Measurements from ENCODE around the gene SVEP1.

Gene SVEP1

DNA sequence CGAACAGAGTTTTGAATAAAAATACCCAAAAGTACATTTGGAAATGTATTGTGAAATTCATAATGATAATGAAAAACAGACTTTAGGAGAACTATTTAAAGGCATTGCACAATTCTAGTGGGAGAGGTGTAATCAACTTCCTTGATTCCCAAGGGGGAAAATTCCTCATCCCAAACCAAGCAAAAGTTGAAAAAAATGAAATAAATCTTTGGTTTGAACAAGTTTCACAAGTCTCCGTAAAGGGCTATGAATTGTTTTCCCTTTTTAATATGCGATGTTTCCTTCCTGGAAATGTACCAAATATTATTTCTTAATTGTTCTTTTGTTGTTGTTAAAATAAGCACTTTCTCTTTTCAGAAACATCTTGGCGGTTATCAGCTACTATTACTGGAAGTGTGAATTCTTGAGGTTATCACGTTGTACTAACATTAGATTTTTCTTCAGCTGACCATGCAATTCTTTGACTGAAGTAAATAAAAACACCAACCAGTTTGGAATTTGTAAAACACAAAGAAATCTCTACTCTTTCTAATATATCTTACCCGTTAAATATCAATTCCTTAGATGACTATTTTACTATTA lies 59.3 kb downstream of the SVEP1 start:
- no peak for DNase-seq

DNA sequence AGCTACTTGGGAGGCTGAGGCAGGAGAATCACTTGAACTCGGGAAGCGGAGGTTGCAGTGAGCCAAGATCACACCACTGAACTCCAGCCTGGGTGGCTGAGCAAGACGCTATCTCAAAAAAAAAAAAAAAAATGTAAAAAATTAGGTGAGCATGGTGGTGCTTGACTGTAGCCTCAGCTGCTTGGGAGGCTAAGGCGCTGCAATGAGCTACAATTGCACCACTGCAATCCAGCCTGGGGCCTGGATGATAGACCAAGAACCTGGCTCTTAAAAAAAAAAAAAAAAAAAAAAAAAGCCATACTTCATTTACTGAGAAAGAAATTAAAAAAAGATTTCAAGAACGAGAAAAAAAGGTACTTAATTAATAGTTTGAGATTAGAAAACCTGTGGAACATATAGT lies 62.1 kb downstream of the SVEP1 start:
- no peak for DNase-seq

DNA sequence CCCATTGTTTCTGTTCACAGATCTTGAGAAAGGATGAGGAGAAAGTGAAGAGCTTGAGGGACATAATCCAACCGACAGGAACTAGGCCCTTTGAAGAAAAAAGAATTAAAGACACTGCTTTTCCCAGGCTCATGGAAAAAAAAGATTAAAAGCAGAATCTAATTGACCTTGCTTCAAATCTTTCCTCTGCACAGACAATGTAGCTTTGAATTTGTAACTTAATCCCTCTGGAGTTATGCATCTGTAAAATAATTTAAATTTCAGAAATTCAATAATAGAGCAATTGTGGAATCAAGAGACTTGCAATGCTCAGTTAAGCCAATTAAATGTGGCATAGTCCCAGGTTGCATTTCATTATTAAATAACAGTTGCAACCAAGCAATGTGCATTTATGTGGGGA lies 64.6 kb downstream of the SVEP1 start:
- no peak for DNase-seq

DNA sequence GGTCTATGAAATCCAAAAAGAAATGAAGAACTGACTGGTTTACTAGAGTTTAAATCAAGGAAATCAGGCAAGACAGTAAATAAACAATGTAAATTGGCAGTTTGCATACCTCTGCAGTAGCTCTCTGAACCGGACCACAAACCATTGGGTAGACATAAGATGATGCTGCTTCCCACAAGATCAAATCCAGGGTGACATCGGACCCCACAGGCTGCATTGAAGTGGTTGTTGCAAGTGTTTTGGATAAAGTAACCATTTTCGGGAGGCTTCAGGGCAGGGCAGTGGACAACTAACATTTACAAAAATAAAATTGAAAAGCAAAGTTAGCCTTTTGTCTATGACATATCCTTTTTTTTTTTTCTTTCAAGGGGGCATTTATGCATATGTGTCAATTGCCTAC lies 66.7 kb downstream of the SVEP1 start:
- DNase-seq: no peak

DNA sequence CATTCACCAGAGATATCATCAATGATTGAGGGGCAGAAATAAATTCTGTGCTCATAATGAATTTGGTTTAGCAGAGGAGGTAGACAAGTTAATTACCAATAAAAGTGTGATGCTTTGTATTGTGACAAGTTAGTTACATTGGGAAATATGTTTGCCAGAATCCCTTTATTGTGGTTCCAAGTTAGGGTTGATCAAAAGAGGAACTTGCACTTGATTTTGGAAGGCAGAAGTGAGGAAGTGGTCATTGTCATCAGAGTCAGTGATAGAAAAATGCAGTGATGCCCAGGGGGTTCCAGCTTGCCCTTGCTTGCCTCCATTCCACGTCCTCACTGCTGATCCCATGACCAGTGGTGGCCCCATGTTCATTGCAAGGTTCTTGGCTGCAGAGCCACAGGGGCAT lies 69.7 kb downstream of the SVEP1 start:
- no peak for DNase-seq

DNA sequence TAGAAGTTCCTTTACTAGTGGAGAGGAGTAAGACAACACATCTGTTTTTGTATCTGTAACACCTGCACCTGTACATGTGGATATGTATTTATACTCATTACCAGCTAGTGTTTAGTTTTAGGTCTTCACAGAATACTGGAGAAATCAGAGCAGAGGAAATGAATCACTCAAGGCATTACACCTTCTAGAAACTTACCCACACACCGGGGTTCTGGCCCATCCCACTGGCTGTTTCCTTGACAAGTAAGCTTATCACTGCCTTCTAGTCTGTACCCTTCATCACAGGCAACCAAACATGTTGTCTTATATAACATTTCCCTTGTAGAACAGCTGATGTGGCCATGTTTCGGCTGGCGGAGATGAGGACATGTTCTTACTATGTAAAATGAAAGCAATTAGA lies 76.7 kb downstream of the SVEP1 start:
- no peak for DNase-seq

DNA sequence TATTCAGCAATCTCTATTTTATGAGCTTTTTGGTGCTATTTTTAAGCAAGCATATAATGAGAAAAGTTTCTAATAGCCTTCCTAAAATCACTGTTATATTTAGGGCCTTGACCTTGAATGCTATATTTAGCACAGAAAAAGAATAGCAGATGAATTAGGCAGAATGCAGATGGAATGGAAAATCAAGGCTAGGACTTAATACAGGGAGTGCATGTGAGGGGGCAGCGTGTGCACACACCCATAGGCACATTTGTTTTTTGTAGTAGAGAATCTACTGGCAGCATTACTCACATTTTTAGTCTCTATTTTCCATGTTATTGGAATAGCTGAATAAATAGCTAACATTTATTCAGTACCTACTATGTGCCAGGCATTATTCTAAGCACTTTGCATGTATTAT lies 79.9 kb downstream of the SVEP1 start:
- no peak for DNase-seq

DNA sequence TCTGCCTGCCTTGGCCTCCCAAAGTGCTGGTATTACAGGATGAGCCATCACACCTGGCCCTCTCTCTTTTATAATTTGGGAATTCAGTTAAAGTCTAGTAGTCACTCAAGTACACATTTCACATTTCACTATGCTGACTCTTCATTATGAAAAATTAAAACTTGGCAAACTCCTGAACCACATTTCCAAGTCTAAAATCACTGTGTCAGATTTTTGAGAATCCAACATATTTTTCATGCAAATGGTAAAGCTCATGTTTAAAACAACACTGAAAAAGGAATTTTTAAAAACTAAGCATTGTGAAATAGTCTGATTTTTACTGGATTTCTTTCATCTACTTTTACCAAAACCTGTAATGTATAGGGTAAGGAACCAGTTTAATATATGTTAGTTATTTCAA lies 92.3 kb downstream of the SVEP1 start:
- DNase-seq: no peak

DNA sequence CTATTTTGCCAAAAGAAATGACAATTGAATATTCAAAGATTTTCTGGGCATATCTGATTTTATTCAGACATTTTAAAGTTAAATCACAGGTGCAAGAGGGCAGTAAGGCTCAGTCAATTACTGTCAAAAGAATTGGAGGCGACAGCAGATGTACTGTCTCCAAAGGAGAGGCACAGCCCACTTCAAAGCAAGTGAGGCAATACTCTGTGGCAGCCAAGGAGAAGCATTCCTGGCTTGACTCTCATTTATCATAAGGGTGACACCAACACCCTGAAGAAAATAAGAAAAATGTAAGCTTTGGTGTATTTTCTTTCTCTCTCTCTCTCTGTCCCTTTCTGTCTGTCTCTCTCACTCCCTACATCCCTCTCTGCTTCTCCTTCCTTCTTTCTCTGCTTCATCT lies 93.3 kb downstream of the SVEP1 start:
- no peak for DNase-seq

DNA sequence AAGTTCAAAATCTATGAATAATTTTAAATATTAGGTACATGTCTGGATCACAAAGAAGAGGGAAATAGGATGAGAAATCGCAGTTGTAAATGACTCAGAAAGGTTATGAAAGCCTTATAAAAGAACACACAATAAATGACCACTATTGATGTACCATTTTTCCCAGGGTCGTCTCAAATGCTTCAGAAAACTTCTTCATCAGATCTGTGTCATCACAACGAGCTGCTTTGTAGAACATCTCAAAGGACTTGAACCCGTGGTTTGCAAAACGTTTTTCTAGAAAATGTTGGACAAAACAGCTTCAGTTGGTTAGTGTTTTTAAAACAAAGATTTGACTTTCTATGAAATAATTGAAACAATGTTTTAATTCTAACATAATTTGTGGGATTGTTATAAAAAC lies 100.1 kb downstream of the SVEP1 start:
- DNase-seq: no peak

DNA sequence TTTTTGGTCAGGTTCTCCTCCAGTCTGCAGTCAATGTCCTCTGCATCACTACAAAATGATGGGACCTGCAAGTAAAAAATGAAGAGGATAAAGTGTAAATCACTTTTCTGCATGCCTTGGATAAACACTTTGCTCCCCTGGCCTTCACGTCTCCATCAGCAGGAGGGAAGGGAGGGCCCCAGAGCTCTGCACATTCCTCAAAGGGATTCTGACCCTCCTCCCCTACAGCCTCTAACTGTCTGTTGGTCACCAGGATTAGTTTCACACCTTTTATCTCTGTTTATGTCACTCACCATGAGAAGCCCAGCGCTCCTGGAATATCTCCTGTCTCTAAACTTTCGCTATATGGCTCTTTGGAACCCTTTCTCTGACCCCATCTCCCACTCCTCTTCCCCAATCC lies 103.3 kb downstream of the SVEP1 start:
- DNase-seq: no peak

DNA sequence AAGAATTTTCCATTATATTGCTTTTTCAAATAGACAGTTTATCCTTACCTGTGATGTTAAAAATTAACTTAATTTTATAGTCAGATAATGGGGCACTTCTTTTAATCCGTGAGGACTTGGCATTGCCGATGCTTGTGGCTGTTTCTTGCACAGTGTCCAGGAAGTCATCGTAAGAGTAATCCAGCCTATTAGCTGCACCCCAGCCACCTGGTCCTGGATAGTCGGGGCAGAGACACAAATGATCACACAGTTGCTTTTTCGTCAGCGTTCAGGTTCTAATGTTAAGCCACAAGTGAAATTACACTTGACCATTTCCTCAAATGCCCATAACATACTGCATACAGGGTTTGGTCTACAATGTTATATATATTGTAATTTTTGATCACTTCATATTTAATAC lies 107.4 kb downstream of the SVEP1 start:
- no peak for DNase-seq

DNA sequence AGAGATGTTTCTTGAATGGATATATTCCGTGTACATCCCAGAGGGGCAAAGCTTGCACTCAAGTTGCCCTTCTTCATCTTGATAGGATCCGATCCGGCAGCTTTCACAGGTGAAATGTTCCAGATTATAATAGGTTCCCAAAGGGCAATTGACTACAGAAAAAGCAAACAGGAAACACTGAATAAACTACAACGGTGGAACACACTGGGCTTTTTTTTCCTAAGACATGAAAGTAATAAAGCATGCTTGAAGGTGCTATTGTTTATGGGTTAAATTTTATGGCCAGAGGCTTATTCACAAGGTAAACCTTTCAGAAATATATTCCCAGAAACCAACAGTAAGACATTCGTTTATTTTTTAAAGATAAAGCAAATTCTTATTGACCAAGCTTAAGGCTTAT lies 110.6 kb downstream of the SVEP1 start:
- no peak for DNase-seq

DNA sequence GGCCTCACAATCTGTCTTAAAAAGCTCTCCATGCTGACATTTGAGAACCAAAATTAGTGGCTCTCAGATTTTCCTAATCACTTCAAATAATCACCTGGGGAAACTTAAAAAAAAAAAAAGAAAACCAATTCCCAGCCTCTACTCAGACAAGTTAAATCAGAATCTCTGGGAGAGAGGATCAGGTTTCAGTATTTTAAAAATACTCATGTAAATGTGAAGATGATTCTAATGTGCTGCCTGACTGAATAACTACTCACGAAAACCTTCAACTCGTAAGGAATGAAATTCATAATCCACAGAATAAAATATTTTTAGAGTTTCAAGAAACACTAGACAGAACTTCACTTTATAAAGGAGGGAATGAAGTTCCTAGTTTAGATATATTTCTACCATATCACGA lies 114.4 kb downstream of the SVEP1 start:
- DNase-seq: no peak

DNA sequence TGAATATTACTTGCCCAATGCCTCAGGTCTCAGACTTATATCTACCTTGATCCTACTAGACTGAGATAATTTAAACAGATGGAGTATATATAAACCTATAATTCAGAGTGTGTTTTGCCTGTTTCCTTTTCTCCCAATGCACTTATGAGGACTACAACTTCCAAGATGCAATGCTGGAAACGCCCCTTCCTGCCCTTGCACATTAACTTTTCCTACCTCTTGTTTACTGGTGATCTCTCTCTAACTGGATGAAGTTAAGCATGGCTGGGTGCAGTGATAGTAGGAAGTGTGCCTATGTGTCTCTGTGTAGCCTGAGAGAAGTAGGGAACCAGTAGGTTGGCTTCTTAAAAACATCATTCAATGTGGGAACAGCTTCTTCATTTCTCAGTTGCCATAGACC lies 115.2 kb downstream of the SVEP1 start:
- DNase-seq: no peak

DNA sequence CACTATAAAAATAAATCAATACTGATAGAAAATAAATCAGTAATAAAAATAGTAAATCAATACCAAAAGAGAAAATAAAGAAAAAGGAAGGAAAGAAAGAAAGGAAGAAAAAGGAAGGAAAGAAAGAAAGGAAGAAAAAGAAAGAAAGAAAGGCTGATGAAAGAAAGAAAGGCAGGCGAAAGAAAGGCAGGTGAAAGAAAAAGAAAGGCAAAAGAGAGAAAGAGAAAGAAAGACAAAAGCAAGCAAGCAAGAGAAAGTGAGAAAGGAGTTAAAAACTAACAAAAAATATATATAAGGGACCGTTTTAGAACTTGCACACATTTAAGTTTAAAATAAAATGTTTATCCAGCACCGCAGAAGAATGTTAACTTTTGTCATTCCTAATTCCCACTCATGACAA lies 116.0 kb downstream of the SVEP1 start:
- DNase-seq: no peak

DNA sequence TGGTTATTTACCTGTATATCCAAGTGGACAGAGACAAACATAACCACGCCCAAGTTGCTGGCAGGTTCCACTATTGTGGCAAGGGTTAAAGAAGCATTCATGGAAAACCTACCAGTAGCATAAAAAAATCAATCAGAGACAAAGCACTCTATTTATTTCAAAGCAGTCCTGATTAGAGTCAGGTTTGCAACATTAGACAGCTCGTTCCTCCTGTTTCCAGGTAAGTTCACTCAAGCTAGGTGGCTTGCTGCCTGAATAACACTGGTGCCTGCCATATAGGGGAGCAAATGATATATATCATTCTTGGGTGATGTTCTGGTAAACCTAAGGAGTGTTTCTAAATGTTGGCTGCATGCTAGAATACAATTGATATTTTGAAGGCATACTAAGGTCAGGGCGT lies 122.3 kb downstream of the SVEP1 start:
- DNase-seq: no peak

DNA sequence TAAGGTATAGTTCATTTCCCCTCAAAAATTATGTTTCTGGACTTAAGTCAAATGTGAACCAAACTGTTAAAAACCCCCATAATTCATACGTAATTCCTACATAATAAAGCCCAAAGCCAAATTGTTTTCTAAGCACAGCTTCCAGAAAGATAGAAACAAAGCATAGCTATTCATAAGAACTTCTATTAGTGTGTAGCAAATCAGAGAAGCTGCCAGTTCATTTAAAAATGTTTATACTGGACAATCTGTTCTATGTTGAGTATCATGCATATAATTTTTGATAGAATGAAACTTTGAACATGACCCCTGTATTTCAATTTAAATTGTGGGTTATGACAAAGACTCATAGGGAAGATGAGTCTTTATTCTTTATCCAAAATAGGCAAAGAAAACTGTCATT lies 122.9 kb downstream of the SVEP1 start:
- no peak for DNase-seq

DNA sequence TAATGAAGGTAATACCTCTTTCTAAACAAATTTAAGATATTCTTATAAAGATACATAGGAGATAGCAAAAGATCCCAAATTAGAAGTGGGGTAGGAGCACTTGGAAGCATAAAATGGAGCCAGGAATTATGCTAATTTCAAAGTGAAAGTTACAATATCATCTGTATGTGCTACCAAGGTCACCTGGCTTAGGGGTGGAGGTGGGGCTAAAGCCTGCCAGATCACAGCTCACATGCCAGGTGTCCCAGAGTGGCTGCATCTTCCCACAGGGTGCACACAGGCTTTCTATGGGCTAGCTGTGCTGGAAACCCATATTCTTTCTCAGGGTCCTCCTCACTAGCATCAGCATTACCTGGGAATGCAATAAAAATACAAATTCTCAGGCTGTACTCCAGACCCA lies 123.7 kb downstream of the SVEP1 start:
- no peak for DNase-seq

DNA sequence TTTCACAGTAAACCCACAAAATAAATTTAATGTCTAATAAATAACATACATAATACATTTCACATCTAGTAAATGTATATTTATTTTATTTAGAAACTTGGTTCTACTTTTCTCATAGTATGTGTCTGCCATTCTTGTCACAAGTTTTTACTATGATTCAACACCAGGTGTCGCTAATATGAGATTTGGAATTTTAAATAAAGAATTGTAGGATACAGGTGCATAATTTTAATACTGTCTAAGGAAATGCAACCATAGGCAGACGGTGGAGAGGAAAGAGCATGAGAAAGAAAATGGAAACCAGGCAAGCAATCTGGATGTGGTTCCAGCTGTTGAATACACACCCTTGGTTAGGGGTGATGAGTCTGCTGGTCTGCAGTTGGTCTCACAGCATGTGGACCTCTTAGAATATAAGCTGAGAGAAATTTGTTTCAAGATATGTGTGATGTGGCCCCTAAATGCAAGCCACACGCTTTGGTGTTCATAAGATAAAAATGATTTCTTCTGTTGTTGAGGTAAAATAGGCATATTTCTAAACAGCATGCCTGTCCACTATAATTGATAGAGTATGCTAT lies 127.2 kb downstream of the SVEP1 start:
- no peak for DNase-seq

DNA sequence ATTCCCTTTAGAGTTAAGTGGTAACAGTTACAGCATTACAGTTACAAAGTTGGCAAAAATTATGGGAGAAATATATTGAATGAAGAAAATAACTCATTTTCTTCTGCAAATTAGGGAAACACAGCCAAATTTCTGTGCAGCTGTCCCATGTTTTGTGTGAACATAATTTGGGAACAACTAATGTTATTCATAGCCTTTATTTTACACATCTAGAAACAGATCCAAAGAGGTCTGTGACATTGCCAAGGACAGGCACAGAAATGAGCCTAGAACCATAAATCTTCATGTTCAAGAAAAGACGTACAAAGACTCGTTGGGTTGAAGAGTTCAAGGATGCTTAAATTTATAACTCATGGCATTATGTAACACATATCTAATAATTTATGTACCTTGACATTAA lies 127.8 kb downstream of the SVEP1 start:
- no peak for DNase-seq

DNA sequence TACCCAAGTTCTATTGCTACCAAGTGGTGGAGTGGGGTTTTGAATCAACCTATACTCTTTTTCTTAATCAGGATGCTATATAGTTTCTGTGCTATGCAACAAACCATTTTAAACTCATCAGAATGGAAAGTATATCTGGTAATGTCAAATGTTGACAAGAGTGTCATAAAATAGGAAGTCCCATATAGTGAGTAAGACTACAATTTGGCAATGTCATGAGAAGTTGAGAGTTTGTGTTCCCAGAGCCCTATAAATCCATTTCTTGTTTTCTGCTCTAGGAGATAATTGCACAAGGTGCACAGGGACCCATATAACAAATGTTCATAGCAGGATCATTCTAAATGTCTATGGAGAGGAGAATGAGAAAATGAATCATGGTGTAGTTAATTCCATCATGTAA lies 132.1 kb downstream of the SVEP1 start:
- no peak for DNase-seq

DNA sequence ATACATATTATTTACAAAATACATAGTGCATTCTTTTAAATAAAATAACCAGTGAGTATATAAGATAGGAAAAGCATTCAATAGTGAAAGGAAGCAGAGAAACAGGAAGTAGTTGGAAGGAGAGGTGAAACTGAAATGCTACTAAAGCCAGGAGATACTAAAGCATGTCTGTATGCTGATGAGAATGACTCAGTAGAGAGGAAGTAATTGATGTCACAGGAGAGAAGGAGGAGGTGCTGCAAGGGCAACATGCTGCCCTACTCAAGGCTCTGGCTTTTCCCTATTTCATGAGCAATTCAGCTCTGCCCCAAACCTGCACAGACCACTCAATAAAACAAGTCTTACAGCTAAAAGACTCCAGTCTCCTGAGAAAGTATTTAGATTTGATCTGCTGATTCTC lies 133.4 kb downstream of the SVEP1 start:
- no peak for DNase-seq

DNA sequence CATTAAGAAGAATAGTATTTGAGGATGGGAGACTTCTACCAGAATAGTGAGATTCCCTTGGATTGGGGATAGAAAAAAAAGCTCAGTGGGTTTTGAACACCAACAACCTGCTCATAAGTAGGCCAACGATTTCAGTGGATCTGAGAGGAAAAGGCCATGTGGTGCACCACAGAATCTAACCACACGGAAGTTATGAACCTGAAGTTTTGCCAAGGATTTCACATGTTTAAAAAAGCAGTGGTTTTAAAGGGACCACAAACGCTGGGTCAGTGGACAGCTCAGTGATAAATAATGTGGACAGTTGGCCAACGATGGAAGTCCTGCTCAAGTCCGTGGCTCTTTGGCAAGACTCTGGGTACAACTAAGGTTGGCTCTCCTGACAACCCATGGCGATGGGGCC lies 134.6 kb downstream of the SVEP1 start:
- no peak for DNase-seq

DNA sequence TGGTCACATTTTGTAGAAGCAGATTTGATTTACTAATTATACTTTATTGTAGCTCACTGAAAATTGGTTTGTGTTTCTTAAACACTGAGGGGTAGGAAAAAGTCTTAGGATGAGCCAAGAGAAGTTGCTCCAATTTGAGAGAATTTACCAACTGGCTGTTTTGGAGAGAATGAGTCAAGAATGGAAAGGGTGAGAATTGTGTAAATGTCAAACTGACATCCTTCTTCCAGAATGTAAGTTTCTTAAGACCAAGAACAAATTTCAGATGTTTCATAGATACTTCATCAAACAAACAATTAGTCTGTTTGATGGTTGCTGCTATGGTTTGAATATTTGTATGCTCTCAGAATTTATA lies 135.7 kb downstream of the SVEP1 start:
- DNase-seq: no peak

Measured in activated T-cell treated with anti-CD3 and anti-CD28 coated beads, Interleukin-2, amount 50 U/mL, for 48 hours (primary cell).